Liver (tissue), 9 donors: Measurements from ENCODE around the gene MSMP. TPM values are rescaled to one million over a fixed set of nuclear protein-coding genes. Genes with fewer than 3 reads are reported as not detected.

Source experiments
- DNase-seq: peaks from one replicate; pipeline ENCODE4 v3.0.0-alpha.2; 2017; ENCODE audit warnings: low spot score
- H3K27ac ChIP-seq, 2 donors: one replicate each; pipeline ENCODE4 v1.7.0; 2013; ENCODE audit warnings: inconsistent platforms in 2 of 2, low read length in 2 of 2, control low read depth in 1 of 2, low read depth in 1 of 2, mild to moderate bottlenecking in 1 of 2
- H3K27me3 ChIP-seq, 4 donors: one replicate each; pipeline versions ENCODE4 v1.6.1 to v1.7.0; 2013; ENCODE audit warnings: low read length in 3 of 4, inconsistent platforms in 1 of 4, mild to moderate bottlenecking in 1 of 4, moderate library complexity in 1 of 4; ENCODE audit not compliant: control insufficient read depth in 4 of 4, insufficient read depth in 4 of 4
- H3K36me3 ChIP-seq, 4 donors: one replicate each; pipeline versions ENCODE4 v1.6.1 to v1.7.0; 2013; ENCODE audit warnings: low read length in 3 of 4, mild to moderate bottlenecking in 3 of 4, low read depth in 1 of 4, moderate library complexity in 1 of 4; ENCODE audit not compliant: control insufficient read depth in 4 of 4, insufficient read depth in 3 of 4
- H3K4me1 ChIP-seq, 4 donors: one replicate each; pipeline versions ENCODE4 v1.6.1 to v1.7.0; 2013; ENCODE audit warnings: low read length in 3 of 4, mild to moderate bottlenecking in 3 of 4, moderate library complexity in 1 of 4; ENCODE audit not compliant: control insufficient read depth in 4 of 4, insufficient read depth in 4 of 4
- H3K4me3 ChIP-seq, 3 donors: one replicate each; pipeline versions ENCODE4 v1.6.1 to v1.7.0; 2013; ENCODE audit warnings: low read length in 3 of 3, control low read depth in 1 of 3, low read depth in 1 of 3, mild to moderate bottlenecking in 1 of 3
- H3K9ac ChIP-seq, 2 donors: one replicate each; pipeline ENCODE4 v1.7.0; 2013; ENCODE audit warnings: low read length in 2 of 2, mild to moderate bottlenecking in 2 of 2, moderate library complexity in 2 of 2, control low read depth in 1 of 2, low read depth in 1 of 2
- H3K9me3 ChIP-seq, 4 donors: one replicate each; pipeline versions ENCODE4 v1.6.1 to v1.7.0; 2013; ENCODE audit warnings: low read length in 3 of 4; ENCODE audit not compliant: control insufficient read depth in 4 of 4
- EGR1 ChIP-seq, 2 donors: IDR thresholded peaks; 2 replicates each; pipeline ENCODE4 v1.6.1; 2016 to 2018; ENCODE audit warnings: antibody characterized with exemption in 2 of 2, low read depth in 2 of 2
- FOXA1 ChIP-seq: IDR thresholded peaks from 2 replicates; pipeline ENCODE4 v1.6.1; 2016; ENCODE audit warnings: antibody characterized with exemption
- FOXA2 ChIP-seq: IDR thresholded peaks from 2 replicates; pipeline ENCODE4 v1.6.1; 2016; ENCODE audit warnings: antibody characterized with exemption
- GABPA ChIP-seq, 2 donors: IDR thresholded peaks in 1 of 2; conservative IDR thresholded peaks in 1 of 2; 2 replicates each; pipeline ENCODE4 v1.6.1; 2016; ENCODE audit warnings: antibody characterized with exemption in 2 of 2, mild to moderate bottlenecking in 1 of 2, moderate library complexity in 1 of 2
- HNF4A ChIP-seq, 2 donors: conservative IDR thresholded peaks; 2 replicates each; pipeline ENCODE4 v1.6.1; 2016; ENCODE audit warnings: antibody characterized with exemption in 2 of 2, mild to moderate bottlenecking in 2 of 2
- JUND ChIP-seq, 2 donors: IDR thresholded peaks; 2 replicates each; pipeline ENCODE4 v1.6.1; 2016; ENCODE audit warnings: antibody characterized with exemption in 2 of 2
- NR2F2 ChIP-seq: IDR thresholded peaks from 2 replicates; pipeline ENCODE4 v1.6.1; 2016; ENCODE audit warnings: antibody characterized with exemption
- RAD21 ChIP-seq, 2 donors: IDR thresholded peaks; 2 replicates each; pipeline ENCODE4 v1.6.1; 2016; ENCODE audit warnings: antibody characterized with exemption in 2 of 2, mild to moderate bottlenecking in 2 of 2
- RXRA ChIP-seq, 2 donors: IDR thresholded peaks; 2 replicates each; pipeline ENCODE4 v1.6.1; 2017 to 2018; ENCODE audit warnings: antibody characterized with exemption in 2 of 2, mild to moderate bottlenecking in 1 of 2
- YY1 ChIP-seq: IDR thresholded peaks from 2 replicates; pipeline ENCODE4 v1.6.1; 2016; ENCODE audit warnings: antibody characterized with exemption, mild to moderate bottlenecking
- WGBS: extraction: QIAGEN DNeasy Blood & Tissue Kit; methylation state at CpG from one replicate; pipeline ENCODE4 v1.1.7; 2013; 5-methylcytosine and 5-hydroxymethylcytosine counted together
- polyA plus RNA-seq, 2 donors: library from polyadenylated mRNA; stranded (reverse) in 1 of 2; unstranded in 1 of 2; fragments of 200-250 nt in 1 of 2; fragments of >200 nt in 1 of 2; fragmentation: Nextera tagmentation in 1 of 2; extraction: Ambion mirVana in 1 of 2; gene quantifications; one replicate each; pipeline versions ENCODE4 v1.2.1 to v1.2.3, GENCODE V29; 2013 to 2015
- total RNA-seq, 2 donors: library from RNA; depleted of rRNA; stranded (reverse); fragments of >200 nt; gene quantifications; one replicate each; pipeline ENCODE4 v1.2.3, GENCODE V29; 2014
- TF ChIP-seq, protein P1 (sequence below): IDR thresholded peaks from 2 replicates; pipeline ENCODE4 v1.6.1; 2016; ENCODE audit warnings: antibody characterized with exemption
- TF ChIP-seq, protein P2 (sequence below): fragments of 150-350 bp; IDR thresholded peaks from 2 replicates; pipeline ENCODE4 v1.5.1; 2017; ENCODE audit warnings: improper control_type of control experiment, low read depth, low read length; ENCODE audit not compliant: missing input control
- TF ChIP-seq, protein P3 (sequence below): IDR thresholded peaks from 2 replicates; pipeline ENCODE4 v1.6.1; 2016; ENCODE audit warnings: antibody characterized with exemption
- TF ChIP-seq, protein P4 (sequence below): IDR thresholded peaks from 2 replicates; pipeline ENCODE4 v1.6.1; 2016; ENCODE audit warnings: antibody characterized with exemption, mild to moderate bottlenecking
- donor health status: healthy.
- donor health status: healthy.
- donor health status: healthy.
- donor health status: healthy.
- donor health status: healthy.

Gene MSMP
- total and polyA plus RNA-seq, 4 donors: not detected

DNA sequence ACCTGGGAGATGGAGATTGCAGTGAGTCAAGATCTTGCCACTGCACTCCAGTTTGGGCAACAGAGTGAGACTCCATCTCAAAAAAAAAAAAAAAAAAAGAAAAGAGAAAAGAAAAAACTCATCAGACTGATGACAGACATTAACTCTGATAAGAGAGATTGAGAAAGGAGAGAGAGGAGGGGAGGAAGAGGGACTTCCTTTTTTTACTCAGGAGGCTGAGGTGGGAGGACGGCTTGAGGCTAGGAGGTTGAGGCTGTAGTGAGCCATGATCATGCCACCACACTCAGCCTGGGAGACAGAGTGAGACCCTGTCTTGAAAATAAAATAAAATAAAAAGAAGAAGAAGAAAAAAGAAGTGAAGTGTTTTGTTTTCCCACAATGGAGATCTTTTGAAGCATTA is 9.7 kb upstream of the MSMP start:
- H3K4me1 ChIP-seq: peaks cover 0 to 2% (median 1%) of the 10 kb centered on the region in 4 donors
- WGBS: 100% methylated on average over 1 of the region's 1 CpG
- H3K4me3 ChIP-seq: no peak overlapping the region
- no peaks in the 10 kb centered on the region for H3K9me3 ChIP-seq
- no peak for TF ChIP-seq FOXA1
- TF ChIP-seq, protein P1, sequence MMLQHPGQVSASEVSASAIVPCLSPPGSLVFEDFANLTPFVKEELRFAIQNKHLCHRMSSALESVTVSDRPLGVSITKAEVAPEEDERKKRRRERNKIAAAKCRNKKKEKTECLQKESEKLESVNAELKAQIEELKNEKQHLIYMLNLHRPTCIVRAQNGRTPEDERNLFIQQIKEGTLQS: no peak
- no peak for TF ChIP-seq RAD21 (IDR thresholded peaks at IDR 0.05)
- no peak for TF ChIP-seq EGR1 (IDR thresholded peaks at IDR 0.05; ENCODE audit: low read depth in 2 of 2)
- TF ChIP-seq GABPA (IDR thresholded peaks at IDR 0.05 in 1 of 2, conservative IDR thresholded peaks at IDR 0.05 in 1 of 2): no peak
- TF ChIP-seq NR2F2: no peak
- TF ChIP-seq HNF4A (conservative IDR thresholded peaks at IDR 0.05): no peak
- TF ChIP-seq, protein P2, sequence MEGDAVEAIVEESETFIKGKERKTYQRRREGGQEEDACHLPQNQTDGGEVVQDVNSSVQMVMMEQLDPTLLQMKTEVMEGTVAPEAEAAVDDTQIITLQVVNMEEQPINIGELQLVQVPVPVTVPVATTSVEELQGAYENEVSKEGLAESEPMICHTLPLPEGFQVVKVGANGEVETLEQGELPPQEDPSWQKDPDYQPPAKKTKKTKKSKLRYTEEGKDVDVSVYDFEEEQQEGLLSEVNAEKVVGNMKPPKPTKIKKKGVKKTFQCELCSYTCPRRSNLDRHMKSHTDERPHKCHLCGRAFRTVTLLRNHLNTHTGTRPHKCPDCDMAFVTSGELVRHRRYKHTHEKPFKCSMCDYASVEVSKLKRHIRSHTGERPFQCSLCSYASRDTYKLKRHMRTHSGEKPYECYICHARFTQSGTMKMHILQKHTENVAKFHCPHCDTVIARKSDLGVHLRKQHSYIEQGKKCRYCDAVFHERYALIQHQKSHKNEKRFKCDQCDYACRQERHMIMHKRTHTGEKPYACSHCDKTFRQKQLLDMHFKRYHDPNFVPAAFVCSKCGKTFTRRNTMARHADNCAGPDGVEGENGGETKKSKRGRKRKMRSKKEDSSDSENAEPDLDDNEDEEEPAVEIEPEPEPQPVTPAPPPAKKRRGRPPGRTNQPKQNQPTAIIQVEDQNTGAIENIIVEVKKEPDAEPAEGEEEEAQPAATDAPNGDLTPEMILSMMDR: no peak
- TF ChIP-seq, protein P3, sequence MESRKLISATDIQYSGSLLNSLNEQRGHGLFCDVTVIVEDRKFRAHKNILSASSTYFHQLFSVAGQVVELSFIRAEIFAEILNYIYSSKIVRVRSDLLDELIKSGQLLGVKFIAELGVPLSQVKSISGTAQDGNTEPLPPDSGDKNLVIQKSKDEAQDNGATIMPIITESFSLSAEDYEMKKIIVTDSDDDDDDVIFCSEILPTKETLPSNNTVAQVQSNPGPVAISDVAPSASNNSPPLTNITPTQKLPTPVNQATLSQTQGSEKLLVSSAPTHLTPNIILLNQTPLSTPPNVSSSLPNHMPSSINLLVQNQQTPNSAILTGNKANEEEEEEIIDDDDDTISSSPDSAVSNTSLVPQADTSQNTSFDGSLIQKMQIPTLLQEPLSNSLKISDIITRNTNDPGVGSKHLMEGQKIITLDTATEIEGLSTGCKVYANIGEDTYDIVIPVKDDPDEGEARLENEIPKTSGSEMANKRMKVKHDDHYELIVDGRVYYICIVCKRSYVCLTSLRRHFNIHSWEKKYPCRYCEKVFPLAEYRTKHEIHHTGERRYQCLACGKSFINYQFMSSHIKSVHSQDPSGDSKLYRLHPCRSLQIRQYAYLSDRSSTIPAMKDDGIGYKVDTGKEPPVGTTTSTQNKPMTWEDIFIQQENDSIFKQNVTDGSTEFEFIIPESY: no peak
- no peak for TF ChIP-seq FOXA2
- no peak for TF ChIP-seq RXRA (IDR thresholded peaks at IDR 0.05)
- no peak for TF ChIP-seq YY1
- no peak overlapping the region for H3K9ac ChIP-seq
- no peaks in the 10 kb centered on the region for H3K27me3 ChIP-seq
- no peak overlapping the region for H3K27ac ChIP-seq
- DNase-seq: no peak
- H3K36me3 ChIP-seq: no peaks in the 10 kb centered on the region

DNA sequence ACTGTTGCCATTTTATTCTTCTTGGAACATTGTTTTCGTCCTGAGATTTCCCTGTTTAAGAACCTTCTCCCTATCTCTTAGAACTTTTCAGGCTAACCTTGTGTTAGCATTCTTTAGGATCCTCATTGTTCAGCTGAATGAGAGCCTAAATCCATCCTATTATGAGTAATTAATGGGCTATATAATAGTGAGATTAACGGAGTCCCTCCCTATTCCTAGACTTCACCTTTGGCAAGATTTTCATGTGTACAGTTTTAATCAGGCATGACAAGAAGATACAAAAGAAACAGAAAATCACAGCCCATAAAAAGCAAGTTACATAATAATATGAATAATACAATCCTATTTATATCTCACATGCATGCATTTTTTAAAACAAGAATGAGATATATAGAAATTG is 9.1 kb upstream of the MSMP start:
- Histone ChIP-seq H3K36me3 (no peaks in the 10 kb centered on the region), H3K9me3 (no peaks in the 10 kb centered on the region), H3K27ac (no peak overlapping the region), H3K4me3 (no peak overlapping the region), H3K4me1 (peaks cover 4 to 9% (median 6%) of the 10 kb centered on the region in 4 donors), H3K9ac (no peak overlapping the region), H3K27me3 (no peaks in the 10 kb centered on the region)
- DNase-seq: no peak
- WGBS: 94% methylated on average over 2 of the region's 2 CpGs
- TF ChIP-seq, protein P4, sequence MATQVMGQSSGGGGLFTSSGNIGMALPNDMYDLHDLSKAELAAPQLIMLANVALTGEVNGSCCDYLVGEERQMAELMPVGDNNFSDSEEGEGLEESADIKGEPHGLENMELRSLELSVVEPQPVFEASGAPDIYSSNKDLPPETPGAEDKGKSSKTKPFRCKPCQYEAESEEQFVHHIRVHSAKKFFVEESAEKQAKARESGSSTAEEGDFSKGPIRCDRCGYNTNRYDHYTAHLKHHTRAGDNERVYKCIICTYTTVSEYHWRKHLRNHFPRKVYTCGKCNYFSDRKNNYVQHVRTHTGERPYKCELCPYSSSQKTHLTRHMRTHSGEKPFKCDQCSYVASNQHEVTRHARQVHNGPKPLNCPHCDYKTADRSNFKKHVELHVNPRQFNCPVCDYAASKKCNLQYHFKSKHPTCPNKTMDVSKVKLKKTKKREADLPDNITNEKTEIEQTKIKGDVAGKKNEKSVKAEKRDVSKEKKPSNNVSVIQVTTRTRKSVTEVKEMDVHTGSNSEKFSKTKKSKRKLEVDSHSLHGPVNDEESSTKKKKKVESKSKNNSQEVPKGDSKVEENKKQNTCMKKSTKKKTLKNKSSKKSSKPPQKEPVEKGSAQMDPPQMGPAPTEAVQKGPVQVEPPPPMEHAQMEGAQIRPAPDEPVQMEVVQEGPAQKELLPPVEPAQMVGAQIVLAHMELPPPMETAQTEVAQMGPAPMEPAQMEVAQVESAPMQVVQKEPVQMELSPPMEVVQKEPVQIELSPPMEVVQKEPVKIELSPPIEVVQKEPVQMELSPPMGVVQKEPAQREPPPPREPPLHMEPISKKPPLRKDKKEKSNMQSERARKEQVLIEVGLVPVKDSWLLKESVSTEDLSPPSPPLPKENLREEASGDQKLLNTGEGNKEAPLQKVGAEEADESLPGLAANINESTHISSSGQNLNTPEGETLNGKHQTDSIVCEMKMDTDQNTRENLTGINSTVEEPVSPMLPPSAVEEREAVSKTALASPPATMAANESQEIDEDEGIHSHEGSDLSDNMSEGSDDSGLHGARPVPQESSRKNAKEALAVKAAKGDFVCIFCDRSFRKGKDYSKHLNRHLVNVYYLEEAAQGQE: no peak
- TF ChIP-seq EGR1 (IDR thresholded peaks at IDR 0.05; ENCODE audit: low read depth in 2 of 2) (no peak), RXRA (IDR thresholded peaks at IDR 0.05) (no peak), JUND (IDR thresholded peaks at IDR 0.05) (no peak), FOXA2 (no peak), FOXA1 (no peak)
- TF ChIP-seq, protein P3: no peak
